Stimulated activated CD4-positive, alpha-beta T cell treated with anti-CD3 and anti-CD28 coated beads, TNF-alpha, amount 100 ng/mL, for 24 hours (primary cell): ENCODE measurements around the gene SPPL3.

Experiments
- DNase-seq, 3 experiments: peaks; one replicate each; pipeline ENCODE4 v3.0.0-alpha.2; 2020; ENCODE audit warnings: low read depth in 3 of 3

SPPL3 gene

DNA sequence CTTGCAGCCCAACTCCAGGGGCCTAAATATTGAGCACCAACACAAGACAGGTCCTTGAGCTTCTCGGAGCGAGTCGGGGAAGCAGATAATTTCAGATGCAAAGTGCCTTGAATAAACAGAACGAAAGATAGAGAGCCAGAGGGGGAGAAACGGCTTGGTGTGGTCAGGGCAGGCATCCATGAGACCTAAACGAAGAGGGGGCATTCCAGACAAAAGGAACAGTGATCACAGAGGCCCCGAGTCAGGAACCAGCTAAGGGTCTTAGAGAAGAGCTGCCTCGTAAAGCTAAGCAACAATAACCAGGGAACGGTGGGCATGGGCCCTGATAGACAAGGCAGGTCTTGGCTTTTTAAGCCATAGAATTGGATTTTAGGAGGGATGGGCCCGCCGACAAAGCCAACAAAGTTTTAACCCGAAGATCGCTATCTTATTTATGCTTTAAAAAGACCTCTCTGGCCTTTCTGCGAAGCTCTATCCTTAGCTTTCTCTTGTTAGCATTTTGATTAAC is 179.0 kb downstream of the SPPL3 start:
- DNase-seq, result no peak

- no peak for DNase-seq
Measured at GRCh38 chr12:120724720-120725119, 179.4 kb downstream of the SPPL3 start.

GRCh38 chr12:120722784-120723183 is 181.4 kb downstream of the SPPL3 start:
- no peak for DNase-seq

- DNase-seq, result no peak
Measured at GRCh38 chr12:120721866-120722265, 182.3 kb downstream of the SPPL3 start.

- DNase-seq, result no peak
Measured at GRCh38 chr12:120720987-120721801, 183.0 kb downstream of the SPPL3 start.

GRCh38 chr12:120720234-120720986 is 183.7 kb downstream of the SPPL3 start:
- DNase-seq, result no peak

DNA sequence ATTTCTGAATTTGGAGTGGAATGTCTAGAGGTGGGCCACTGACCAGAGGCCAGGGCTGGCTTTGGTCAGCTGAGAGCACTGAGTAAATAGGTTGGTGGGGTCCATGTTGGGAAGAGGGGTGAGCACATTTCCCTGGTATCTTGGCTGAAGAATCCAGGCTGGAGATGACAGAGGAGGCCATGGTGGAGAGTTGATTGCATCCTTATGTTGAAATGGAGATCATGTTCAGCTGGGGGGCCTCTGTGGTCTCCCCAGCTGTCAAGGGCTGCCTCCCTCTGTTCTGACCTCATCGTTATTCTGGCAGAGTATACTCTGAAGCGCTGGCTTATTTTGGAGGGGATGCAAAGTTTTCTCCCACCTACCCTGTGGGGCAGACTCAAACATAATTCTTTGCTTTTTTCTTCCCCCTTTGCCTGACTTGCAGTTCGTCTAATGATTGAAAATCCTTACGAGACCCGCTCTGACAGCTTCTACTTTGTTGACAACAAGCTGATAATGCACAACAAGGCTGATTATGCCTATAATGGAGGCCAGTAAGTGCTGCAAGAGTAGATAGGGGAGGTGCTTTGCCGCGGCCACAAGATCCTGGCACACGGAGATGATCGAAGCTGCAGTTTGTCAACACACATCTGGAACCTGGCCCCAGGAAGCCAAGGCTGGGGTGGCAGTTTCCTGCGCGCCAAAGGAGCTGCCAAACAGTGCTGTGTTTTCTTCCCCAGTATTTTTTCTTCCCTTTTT is 184.5 kb downstream of the SPPL3 start:
- no peak for DNase-seq

DNA sequence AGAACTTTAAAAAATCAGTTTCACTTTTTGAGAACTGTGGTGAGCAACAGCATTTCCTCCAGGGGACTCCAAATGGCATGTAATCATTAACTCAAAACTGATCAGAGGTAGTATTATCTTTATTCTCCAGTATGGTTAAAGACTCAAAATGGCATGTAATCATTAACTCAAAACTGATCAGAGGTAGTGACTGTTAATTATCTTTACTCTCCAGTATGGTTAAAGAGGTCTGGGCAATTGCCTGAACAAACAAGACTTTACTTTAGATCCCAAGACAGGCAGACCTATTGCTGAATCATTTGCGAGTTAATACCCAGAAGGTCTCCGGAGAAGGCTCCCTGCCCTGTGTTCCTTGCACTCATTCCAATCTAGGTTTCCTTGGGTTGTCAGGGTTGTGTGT is 185.1 kb downstream of the SPPL3 start:
- no peak for DNase-seq

- no peak for DNase-seq
Measured at GRCh38 chr12:120718055-120718454, 186.1 kb downstream of the SPPL3 start.

- peak; percentile 49 to 78 (median 54) for DNase-seq
Measured at GRCh38 chr12:120713861-120714482, 190.2 kb downstream of the SPPL3 start.

GRCh38 chr12:120712610-120713009 is 191.5 kb downstream of the SPPL3 start:
- no peak for DNase-seq
